Measurements from ENCODE around the gene PCYT2.
"Not testable (repeated sequence)": the region's sequence is repeated elsewhere in the genome, so short reads cannot be mapped to it uniquely, and the experiment has no call there.

Gene PCYT2

GRCh38 chr17:81921996-81922565, 10.9 kb upstream of the PCYT2 start:
- Histone ChIP-seq H3K27me3 (ENCODE audit: control insufficient read depth, insufficient read depth, low read length) (no peaks in the 10 kb centered on the region), H3K36me3 (ENCODE audit: control insufficient read depth, insufficient read depth, low read length) (peaks cover 32% of the 10 kb centered on the region), H3K4me1 (ENCODE audit: control insufficient read depth, insufficient read depth, low read length) (peaks cover 14% of the 10 kb centered on the region), H3K9me3 (ENCODE audit: control insufficient read depth, insufficient read depth, low read length) (no peaks in the 10 kb centered on the region), H3K9ac (ENCODE audit: low read depth, low read length) (no peak overlapping the region), H3K4me3 (ENCODE audit: low read depth, low read length) (no peak overlapping the region)

- H3K9ac ChIP-seq (ENCODE audit: low read depth, low read length): no peak overlapping the region
- H3K4me1 ChIP-seq (ENCODE audit: control insufficient read depth, insufficient read depth, low read length): peaks cover 18% of the 10 kb centered on the region
- no peak overlapping the region for H3K4me3 ChIP-seq (ENCODE audit: low read depth, low read length)
- no peaks in the 10 kb centered on the region for H3K9me3 ChIP-seq (ENCODE audit: control insufficient read depth, insufficient read depth, low read length)
- no peaks in the 10 kb centered on the region for H3K27me3 ChIP-seq (ENCODE audit: control insufficient read depth, insufficient read depth, low read length)
- peaks cover 32% of the 10 kb centered on the region for H3K36me3 ChIP-seq (ENCODE audit: control insufficient read depth, insufficient read depth, low read length)
Observed at GRCh38 chr17:81921537-81921862, 10.3 kb upstream of the PCYT2 start.

- H3K9ac ChIP-seq (ENCODE audit: low read depth, low read length): no peak overlapping the region
- peaks cover 13% of the 10 kb centered on the region for H3K4me1 ChIP-seq (ENCODE audit: control insufficient read depth, insufficient read depth, low read length)
- H3K27me3 ChIP-seq (ENCODE audit: control insufficient read depth, insufficient read depth, low read length): no peaks in the 10 kb centered on the region
- no peak overlapping the region for H3K4me3 ChIP-seq (ENCODE audit: low read depth, low read length)
- no peaks in the 10 kb centered on the region for H3K9me3 ChIP-seq (ENCODE audit: control insufficient read depth, insufficient read depth, low read length)
- peaks cover 33% of the 10 kb centered on the region for H3K36me3 ChIP-seq (ENCODE audit: control insufficient read depth, insufficient read depth, low read length)
Observed at GRCh38 chr17:81920612-81921536, 9.7 kb upstream of the PCYT2 start.

GRCh38 chr17:81918832-81919545, 7.8 kb upstream of the PCYT2 start:
- peaks cover 51% of the 10 kb centered on the region for H3K36me3 ChIP-seq (ENCODE audit: control insufficient read depth, insufficient read depth, low read length)
- no peak overlapping the region for H3K9ac ChIP-seq (ENCODE audit: low read depth, low read length)
- H3K27me3 ChIP-seq (ENCODE audit: control insufficient read depth, insufficient read depth, low read length): no peaks in the 10 kb centered on the region
- H3K4me3 ChIP-seq (ENCODE audit: low read depth, low read length): no peak overlapping the region
- no peaks in the 10 kb centered on the region for H3K9me3 ChIP-seq (ENCODE audit: control insufficient read depth, insufficient read depth, low read length)
- peaks cover 6% of the 10 kb centered on the region for H3K4me1 ChIP-seq (ENCODE audit: control insufficient read depth, insufficient read depth, low read length)

- H3K27me3 ChIP-seq (ENCODE audit: control insufficient read depth, insufficient read depth, low read length); H3K4me1 ChIP-seq (ENCODE audit: control insufficient read depth, insufficient read depth, low read length); H3K9ac ChIP-seq (ENCODE audit: low read depth, low read length); H3K4me3 ChIP-seq (ENCODE audit: low read depth, low read length); H3K9me3 ChIP-seq (ENCODE audit: control insufficient read depth, insufficient read depth, low read length): not testable (repeated sequence)
- peaks cover 58% of the 10 kb centered on the region for H3K36me3 ChIP-seq (ENCODE audit: control insufficient read depth, insufficient read depth, low read length)
Observed at GRCh38 chr17:81918333-81918669, 7.1 kb upstream of the PCYT2 start.

GRCh38 chr17:81917565-81918332, 6.5 kb upstream of the PCYT2 start, which contains the start of gene SIRT7:
SIRT7 (minus strand) TSS chr17:81918176; CDS start chr17:81918131, 45 bp downstream.
- peaks cover 60% of the 10 kb centered on the region for H3K36me3 ChIP-seq (ENCODE audit: control insufficient read depth, insufficient read depth, low read length)
- H3K4me3 ChIP-seq (ENCODE audit: low read depth, low read length): peak within 1 kb of the TSS; percentile 63
- H3K9me3 ChIP-seq (ENCODE audit: control insufficient read depth, insufficient read depth, low read length): no peaks in the 10 kb centered on the region
- no peaks in the 10 kb centered on the region for H3K27me3 ChIP-seq (ENCODE audit: control insufficient read depth, insufficient read depth, low read length)
- H3K9ac ChIP-seq (ENCODE audit: low read depth, low read length): peak within 1 kb of the TSS; percentile 68
- H3K4me1 ChIP-seq (ENCODE audit: control insufficient read depth, insufficient read depth, low read length): peaks cover 6% of the 10 kb centered on the region

GRCh38 chr17:81916234-81917001, 5.2 kb upstream of the PCYT2 start:
- H3K4me3 ChIP-seq (ENCODE audit: low read depth, low read length): no peak overlapping the region
- peaks cover 6% of the 10 kb centered on the region for H3K4me1 ChIP-seq (ENCODE audit: control insufficient read depth, insufficient read depth, low read length)
- H3K27me3 ChIP-seq (ENCODE audit: control insufficient read depth, insufficient read depth, low read length): no peaks in the 10 kb centered on the region
- no peaks in the 10 kb centered on the region for H3K9me3 ChIP-seq (ENCODE audit: control insufficient read depth, insufficient read depth, low read length)
- peaks cover 58% of the 10 kb centered on the region for H3K36me3 ChIP-seq (ENCODE audit: control insufficient read depth, insufficient read depth, low read length)
- no peak overlapping the region for H3K9ac ChIP-seq (ENCODE audit: low read depth, low read length)

- H3K9me3 ChIP-seq (ENCODE audit: control insufficient read depth, insufficient read depth, low read length): no peaks in the 10 kb centered on the region
- peaks cover 48% of the 10 kb centered on the region for H3K36me3 ChIP-seq (ENCODE audit: control insufficient read depth, insufficient read depth, low read length)
- peaks cover 6% of the 10 kb centered on the region for H3K4me1 ChIP-seq (ENCODE audit: control insufficient read depth, insufficient read depth, low read length)
- no peak overlapping the region for H3K4me3 ChIP-seq (ENCODE audit: low read depth, low read length)
- H3K27me3 ChIP-seq (ENCODE audit: control insufficient read depth, insufficient read depth, low read length): peaks cover 2% of the 10 kb centered on the region
- no peak overlapping the region for H3K9ac ChIP-seq (ENCODE audit: low read depth, low read length)
Observed at GRCh38 chr17:81915331-81915730, 4.1 kb upstream of the PCYT2 start.

- H3K4me3 ChIP-seq (ENCODE audit: low read depth, low read length): no peak overlapping the region
- H3K4me1 ChIP-seq (ENCODE audit: control insufficient read depth, insufficient read depth, low read length): peaks cover 6% of the 10 kb centered on the region
- H3K9me3 ChIP-seq (ENCODE audit: control insufficient read depth, insufficient read depth, low read length): no peaks in the 10 kb centered on the region
- H3K27me3 ChIP-seq (ENCODE audit: control insufficient read depth, insufficient read depth, low read length): peaks cover 6% of the 10 kb centered on the region
- peaks cover 41% of the 10 kb centered on the region for H3K36me3 ChIP-seq (ENCODE audit: control insufficient read depth, insufficient read depth, low read length)
- H3K9ac ChIP-seq (ENCODE audit: low read depth, low read length): no peak overlapping the region
Observed at GRCh38 chr17:81914103-81914850, 3.1 kb upstream of the PCYT2 start.

- peaks cover 6% of the 10 kb centered on the region for H3K27me3 ChIP-seq (ENCODE audit: control insufficient read depth, insufficient read depth, low read length)
- H3K9me3 ChIP-seq (ENCODE audit: control insufficient read depth, insufficient read depth, low read length): no peaks in the 10 kb centered on the region
- no peak overlapping the region for H3K9ac ChIP-seq (ENCODE audit: low read depth, low read length)
- no peak overlapping the region for H3K4me3 ChIP-seq (ENCODE audit: low read depth, low read length)
- peaks cover 39% of the 10 kb centered on the region for H3K36me3 ChIP-seq (ENCODE audit: control insufficient read depth, insufficient read depth, low read length)
- H3K4me1 ChIP-seq (ENCODE audit: control insufficient read depth, insufficient read depth, low read length): peaks cover 6% of the 10 kb centered on the region
Observed at GRCh38 chr17:81913394-81914102, 2.3 kb upstream of the PCYT2 start.
